Heart right ventricle (tissue), 16 donors: ENCODE data around the gene ILKAP. TPM values are rescaled to one million over a fixed set of nuclear protein-coding genes. Genes with fewer than 3 reads are reported as not detected.

Experiments used
- ATAC-seq, 8 donors: fragments of 200-7000 bp; cut with Tn5 transposase; one replicate each; pipeline ENCODE4 v1.9.1; 2020; ENCODE audit warnings: mild to moderate bottlenecking in 8 of 8, moderate library complexity in 8 of 8, moderate number of reproducible peaks in 1 of 8
- DNase-seq, 2 donors: peaks; one replicate each; pipeline ENCODE4 v3.0.0-alpha.2; 2020
- H3K27ac ChIP-seq, 10 donors: fragments of 200-600 bp; sonication (generic) in 2 of 10; one replicate each; pipeline versions ENCODE4 v1.5.0 to v1.8.0; 2020 to 2022; ENCODE audit warnings: mild to moderate bottlenecking in 3 of 10
- H3K27me3 ChIP-seq, 7 donors: fragments of 200-600 bp; one replicate each; pipeline ENCODE4 v1.8.0; 2021 to 2022; ENCODE audit warnings: mild to moderate bottlenecking in 2 of 7
- H3K36me3 ChIP-seq, 9 donors: fragments of 200-600 bp; sonication (generic) in 1 of 9; one replicate each; pipeline versions ENCODE4 v1.5.0 to v1.8.0; 2020 to 2022; ENCODE audit warnings: mild to moderate bottlenecking in 2 of 9
- H3K4me1 ChIP-seq, 9 donors: fragments of 200-600 bp; sonication (generic) in 1 of 9; one replicate each; pipeline versions ENCODE4 v1.5.0 to v1.8.0; 2020 to 2022; ENCODE audit warnings: mild to moderate bottlenecking in 4 of 9
- H3K4me3 ChIP-seq, 10 donors: fragments of 200-600 bp; sonication (generic) in 2 of 10; one replicate each; pipeline versions ENCODE4 v1.5.0 to v1.8.0; 2020 to 2022; ENCODE audit warnings: mild to moderate bottlenecking in 7 of 10, moderate library complexity in 2 of 10
- H3K9me3 ChIP-seq, 11 donors: fragments of 200-600 bp in 10 of 11; sonication (generic) in 2 of 11; one replicate each; pipeline versions ENCODE4 v1.5.0 to v1.8.0; 2013 to 2022; ENCODE audit warnings: mild to moderate bottlenecking in 2 of 11, control low read depth in 1 of 11, moderate library complexity in 1 of 11
- CTCF ChIP-seq, 9 donors: fragments of 200-600 bp; sonication (generic) in 2 of 9; IDR thresholded peaks; one replicate each; pipeline versions ENCODE4 v1.5.0 to v1.8.0; 2021 to 2022; ENCODE audit warnings: antibody characterized with exemption in 9 of 9, mild to moderate bottlenecking in 5 of 9, moderate library complexity in 1 of 9
- WGBS, 2 donors: extraction: QIAGEN DNeasy Blood & Tissue Kit; methylation state at CpG; one replicate each; pipeline ENCODE4 v1.1.7; 2013; ENCODE audit warnings: inconsistent platforms in 1 of 2; 5-methylcytosine and 5-hydroxymethylcytosine counted together
- intact Hi-C, 10 donors: fragments of 100-400 bp; cut with DNase I; formaldehyde crosslinking; loops; one replicate each; pipeline versions ENCODE4 v1.11.1 to v1.14.2; 2022
- polyA plus RNA-seq, 2 donors: library from polyadenylated mRNA; stranded (reverse); fragments of 200-250 nt; gene quantifications; one replicate each; pipeline ENCODE4 v1.2.3, GENCODE V29; 2013
- total RNA-seq, 10 donors: library from RNA; stranded (reverse); fragmentation: NEBNext Ultra II Directional in 3 of 10; extraction: Animal tissue kit (Norgen Biotek cat#: 25700) in 3 of 10; gene quantifications; one replicate each; pipeline versions ENCODE4 v1.2.1 to v1.2.4, GENCODE V29; 2021 to 2023
- donor health status: Arrhythmogenic right ventricular cardiomyopathy.
- donor health status: ischemic (EF 13 %, LVEDD 7.1; RV severe dilation, severe dysfunction).
- donor health status: healthy with polysubstance abuse.
- donor health status: DM: no; HTN: yes; CAD: no.
- donor health status: DM: no; HTN: no; CAD: no.
- donor health status: ischemic (EF 25% LVEDD 6.9; RV normal size, moderate dysfunction).
- donor health status: ischemic (EF 25% LVEDD 5.7; RV mildly dilated, moderate dysfunction).
- donor health status: healthy.
- donor health status: DM: yes; HTN: yes; CAD: no.
- donor health status: Ischemic cardiomyopathy.
- donor health status: ischemic (EF 35%, LVEDD 5.7; RV mildly dilated, moderate dysfunction).
- donor health status: nonischemic (EF 11% LVEDD 7.7; RV severe dilation, severe dysfunction).
- donor health status: DM: yes; HTN: yes; CAD: no.
- donor health status: PGD.
- donor health status: ischemic (EF 29% LVEDD 5.4; RV normal size, mild dysfunction).
- donor health status: nonischemic (EF 23%, LVEDD 6.1; RV moderate dilation, normal function).

Gene ILKAP
- total and polyA plus RNA-seq, 12 donors = 19.6 to 83.9 (median 25.6) TPM

GRCh38 chr2:238145046-238145445, 58.4 kb downstream of the ILKAP start:
- no peak for TF ChIP-seq CTCF (IDR thresholded peaks at IDR 0.05)
- ATAC-seq (no peak), DNase-seq (no peak)
- peaks cover 3 to 34% (median 25%) of the 10 kb centered on the region in 9 donors for H3K4me1 ChIP-seq
- H3K36me3 ChIP-seq = peaks cover 0 to 6% (median 0%) of the 10 kb centered on the region in 9 donors
- WGBS, 2 donors = 86% methylated on average over 12 of the region's 12 CpGs
- no peaks in the 10 kb centered on the region for H3K9me3 ChIP-seq
- H3K4me3 ChIP-seq = no peak overlapping the region
- peak overlapping the region in 1 of 10 donors; percentile 10 for H3K27ac ChIP-seq
- H3K27me3 ChIP-seq = no peaks in the 10 kb centered on the region
- intact Hi-C loops = loop anchor here in 3 of 10 donors (10.0 kb wide), 2 partner anchors 280 to 290 kb away; partner anchors contain the start of gene RAMP1 (in 2 of the 3)

GRCh38 chr2:238144262-238144661, 59.2 kb downstream of the ILKAP start:
- intact Hi-C loops = loop anchor here in 4 of 10 donors (5.0 to 10.0 kb wide), 3 partner anchors 82 to 289 kb away; partner anchors contain the start of genes RAMP1 (in 2 of the 4) and SCLY (in 1 of the 4)
- Histone ChIP-seq H3K4me3 (no peak overlapping the region), H3K27ac (peak overlapping the region in 5 of 10 donors; percentile 47 to 70 (median 62)), H3K27me3 (peaks cover 0 to under 1% (median 0%) of the 10 kb centered on the region in 7 donors), H3K36me3 (peaks cover 0 to 6% (median 0%) of the 10 kb centered on the region in 9 donors), H3K9me3 (no peaks in the 10 kb centered on the region), H3K4me1 (peaks cover 3 to 42% (median 26%) of the 10 kb centered on the region in 9 donors)
- ATAC-seq (no peak), DNase-seq (no peak)
- WGBS, 2 donors = 87% methylated on average over 5 of the region's 5 CpGs
- no peak for TF ChIP-seq CTCF (IDR thresholded peaks at IDR 0.05)

- TF ChIP-seq CTCF (IDR thresholded peaks at IDR 0.05) = no peak
- 59 to 67% methylated on average over 20 of the region's 20 CpGs for WGBS, 2 donors
- peak; percentile 6 to 78 (median 64) for ATAC-seq
These were observed 60.1 kb downstream of the ILKAP start for GRCh38 chr2:238143239-238143951.

GRCh38 chr2:238142382-238143205, 60.9 kb downstream of the ILKAP start:
- Histone ChIP-seq H3K27me3 (peaks cover 0 to 2% (median 0%) of the 10 kb centered on the region in 7 donors), H3K9me3 (no peaks in the 10 kb centered on the region), H3K36me3 (peaks cover 0 to 6% (median 0%) of the 10 kb centered on the region in 9 donors), H3K4me3 (no peak overlapping the region), H3K4me1 (peaks cover 6 to 59% (median 43%) of the 10 kb centered on the region in 9 donors), H3K27ac (peak overlapping the region in 7 of 10 donors; percentile 15 to 70 (median 52))
- TF ChIP-seq CTCF (IDR thresholded peaks at IDR 0.05) = peak in 1 of 9 donors; percentile 7
- DNase-seq (no peak), ATAC-seq (peak in 1 of 8 donors; percentile 2)
- 73 to 74% methylated on average over 29 to 30 of the region's 30 CpGs for WGBS, 2 donors
- intact Hi-C loops = loop anchor here in 4 of 10 donors (5.0 to 10.0 kb wide), 3 partner anchors 80 to 288 kb away; partner anchors contain the start of genes RAMP1 (in 2 of the 4) and SCLY (in 1 of the 4)

More at GRCh38 chr2:238143239-238143951, 60.1 kb downstream of the ILKAP start:
- Histone ChIP-seq H3K36me3 (peaks cover 0 to 6% (median 0%) of the 10 kb centered on the region in 9 donors), H3K27ac (peak overlapping the region in 7 of 10 donors; percentile 15 to 70 (median 52)), H3K4me1 (peaks cover 3 to 51% (median 35%) of the 10 kb centered on the region in 9 donors), H3K4me3 (no peak overlapping the region), H3K9me3 (no peaks in the 10 kb centered on the region), H3K27me3 (peaks cover 0 to 2% (median 0%) of the 10 kb centered on the region in 7 donors)
- peak in 1 of 2 donors; percentile 60 for DNase-seq
- intact Hi-C loops = loop anchor here in 4 of 10 donors (5.0 to 10.0 kb wide), 3 partner anchors 81 to 289 kb away; partner anchors contain the start of genes RAMP1 (in 2 of the 4) and SCLY (in 1 of the 4)
